LNCaP clone FGC (cell line): ENCODE results near the gene SPRY1.

Source experiments
- DNase-seq: peaks from one replicate; pipeline ENCODE4 v3.0.0-alpha.2; 2011; ENCODE audit warnings: low read depth
- H3K4me3 ChIP-seq: 2 replicates; pipeline ENCODE4 v1.5.1; 2011; ENCODE audit warnings: mild to moderate bottlenecking, low read depth, low read length, control low read depth
- CTCF ChIP-seq: IDR thresholded peaks from 2 replicates; pipeline ENCODE4 v1.5.1; 2012; ENCODE audit warnings: mild to moderate bottlenecking; ENCODE audit not compliant: control insufficient read depth, insufficient read depth; ENCODE audit errors: extremely low read depth

The SPRY1 gene

GRCh38 chr4:123406872-123407271 is 10.3 kb downstream of the SPRY1 start:
- TF ChIP-seq CTCF = no peak
- H3K4me3 ChIP-seq = no peak overlapping the region
- no peak for DNase-seq

- H3K4me3 ChIP-seq = no peak overlapping the region
- TF ChIP-seq CTCF = no peak
- no peak for DNase-seq
Observed at GRCh38 chr4:123408471-123409084, 12.0 kb downstream of the SPRY1 start.

- no peak overlapping the region for H3K4me3 ChIP-seq
- no peak for DNase-seq
- no peak for TF ChIP-seq CTCF
Observed at GRCh38 chr4:123409334-123409733, 12.7 kb downstream of the SPRY1 start.

GRCh38 chr4:123411514-123411913 is 14.9 kb downstream of the SPRY1 start:
- no peak overlapping the region for H3K4me3 ChIP-seq
- no peak for TF ChIP-seq CTCF
- DNase-seq = no peak

- TF ChIP-seq CTCF = no peak
- DNase-seq = no peak
- H3K4me3 ChIP-seq = no peak overlapping the region
Observed at GRCh38 chr4:123412091-123412505, 15.5 kb downstream of the SPRY1 start.

- no peak overlapping the region for H3K4me3 ChIP-seq
- no peak for TF ChIP-seq CTCF
- no peak for DNase-seq
Observed at GRCh38 chr4:123412700-123413512, 16.3 kb downstream of the SPRY1 start.
